ENCODE measurements around the gene PTPRN2.
"Not testable (repeated sequence)": the region's sequence is repeated elsewhere in the genome, so short reads cannot be mapped to it uniquely, and the experiment has no call there.

PTPRN2 gene

DNA sequence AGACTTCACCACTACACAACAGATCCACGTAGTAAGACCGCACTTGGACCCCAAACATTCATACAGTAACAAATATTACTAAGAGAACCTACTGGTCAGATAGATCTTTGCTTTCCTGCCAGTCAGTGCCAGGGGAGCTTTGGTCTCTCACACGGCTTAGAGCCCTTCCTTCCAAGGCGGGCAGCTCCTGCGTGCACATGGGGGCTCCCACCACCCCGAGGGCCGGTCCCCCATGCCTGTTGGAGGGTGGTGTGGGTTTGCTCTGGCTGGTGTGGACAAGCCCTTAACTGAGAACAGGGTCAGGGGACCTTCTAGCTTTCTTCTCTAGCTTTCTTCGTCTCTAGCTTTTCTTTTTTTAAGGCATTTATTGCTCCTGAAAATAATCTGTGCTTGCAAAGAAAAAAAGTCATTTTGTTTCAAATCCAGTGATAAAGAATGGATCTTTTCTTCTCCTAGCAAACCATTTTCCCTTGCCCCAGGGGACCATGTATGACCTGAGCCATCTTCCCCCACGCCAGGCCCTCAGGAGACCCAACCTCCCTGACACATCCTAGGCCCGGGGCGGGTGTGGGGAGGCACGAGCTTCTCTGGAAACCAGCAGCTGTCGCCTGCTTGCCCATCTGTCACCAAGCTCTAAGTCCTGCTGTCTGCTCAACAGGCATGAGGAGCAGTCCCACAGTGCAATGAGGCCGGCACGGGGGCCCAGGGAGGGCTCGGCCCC lies 591.1 kb downstream of the PTPRN2 start:
- DNase-seq = no peak

DNA sequence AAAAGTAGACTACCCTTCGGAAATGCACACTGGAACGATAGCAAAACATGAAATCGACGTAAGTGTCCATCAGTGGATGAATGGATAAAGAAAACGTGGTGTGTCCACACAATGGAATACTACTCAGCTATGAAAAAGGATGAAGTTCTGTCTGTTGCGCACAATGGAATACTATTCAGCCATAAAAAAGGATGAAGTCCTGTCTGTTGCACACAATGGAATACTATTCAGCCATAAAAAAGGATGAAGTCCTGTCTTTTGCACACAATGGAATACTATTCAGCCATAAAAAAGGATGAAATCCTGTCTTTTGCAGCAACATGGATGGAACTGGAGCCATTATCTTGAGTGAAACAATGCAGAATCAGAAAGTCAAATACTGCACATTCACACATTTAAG lies 591.8 kb downstream of the PTPRN2 start:
- DNase-seq = no peak

- no peak for DNase-seq
These were observed 593.3 kb downstream of the PTPRN2 start for GRCh38 chr7:157994319-157994718.

- DNase-seq = no peak
These were observed 594.1 kb downstream of the PTPRN2 start for GRCh38 chr7:157993406-157994105.

GRCh38 chr7:157992511-157993160 lies 595.0 kb downstream of the PTPRN2 start:
- DNase-seq = no peak

DNA sequence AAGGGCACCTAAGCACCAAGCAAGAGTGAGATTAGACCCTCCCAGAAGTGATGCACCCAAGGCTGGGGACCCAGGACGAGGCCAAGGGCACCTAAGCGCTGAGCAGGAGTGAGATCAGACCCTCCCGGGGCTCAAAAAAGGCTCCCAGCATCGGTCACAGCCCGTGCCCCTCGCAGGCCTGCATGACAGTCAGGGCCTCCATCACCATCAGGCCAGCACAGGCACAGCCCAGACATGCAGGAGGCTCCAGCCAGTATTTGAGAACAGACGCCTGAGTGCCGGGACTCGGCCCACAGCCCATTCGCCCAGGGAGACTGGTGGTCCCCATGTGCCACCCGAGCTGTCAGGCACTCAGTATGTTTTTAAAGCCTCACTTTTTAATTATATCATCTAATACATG lies 595.9 kb downstream of the PTPRN2 start:
- no peak for DNase-seq

GRCh38 chr7:157991351-157991750 lies 596.3 kb downstream of the PTPRN2 start:
- DNase-seq = no peak

DNA sequence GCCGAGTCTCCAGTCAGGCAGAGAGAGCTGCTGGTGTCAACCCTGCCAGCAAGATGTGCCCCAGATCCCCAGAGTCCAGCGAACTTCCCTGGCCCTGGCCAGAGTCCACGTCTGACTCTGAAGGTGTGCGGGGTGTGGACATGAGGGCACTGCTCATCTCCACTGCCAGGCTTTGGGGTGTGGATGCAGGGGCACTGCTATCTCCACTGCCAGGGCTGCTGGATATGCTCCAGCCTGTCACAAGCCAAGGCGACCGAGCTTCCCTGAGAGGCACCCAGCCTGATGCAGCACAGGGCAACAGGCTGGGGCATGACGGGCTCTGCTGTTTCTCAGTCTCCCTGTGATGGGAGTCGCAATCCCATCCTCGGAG lies 596.8 kb downstream of the PTPRN2 start:
- DNase-seq = no peak

DNA sequence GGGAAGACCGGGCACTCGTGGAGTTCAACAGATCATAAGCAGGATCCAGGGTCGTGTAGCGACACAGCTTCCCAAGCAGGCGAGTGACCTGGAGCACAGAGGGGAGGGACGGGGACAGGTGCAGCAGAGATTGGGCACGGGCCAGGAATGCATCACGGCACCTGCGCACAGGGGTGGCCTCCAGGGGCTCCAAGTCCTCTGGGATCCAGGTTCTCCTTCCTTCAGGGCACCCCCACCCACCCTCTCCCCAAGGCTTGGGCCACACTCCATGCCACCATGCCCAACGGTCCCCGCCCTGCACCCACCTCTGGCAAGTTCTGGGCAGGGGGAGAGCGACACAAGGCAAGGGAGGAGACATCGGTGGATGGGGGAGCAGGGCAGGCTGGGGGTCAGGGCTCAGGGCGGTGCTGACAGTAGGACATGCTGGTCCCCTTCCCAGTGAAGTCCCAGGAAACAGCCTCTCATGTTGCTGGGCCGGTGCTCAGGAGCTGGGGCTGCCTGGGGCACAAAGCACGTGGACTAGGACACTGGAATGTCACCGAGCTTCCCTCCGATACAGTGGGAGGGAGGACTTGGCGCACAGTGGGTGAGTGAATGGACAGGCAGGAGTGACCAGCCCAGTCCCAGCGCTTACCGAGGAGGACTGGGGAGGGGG lies 597.3 kb downstream of the PTPRN2 start:
- peak; percentile 22 for DNase-seq

GRCh38 chr7:157989589-157989988 lies 598.0 kb downstream of the PTPRN2 start:
- no peak for DNase-seq

- DNase-seq = no peak
These were observed 599.7 kb downstream of the PTPRN2 start for GRCh38 chr7:157987906-157988305.

- no peak for DNase-seq
These were observed 601.6 kb downstream of the PTPRN2 start for GRCh38 chr7:157986051-157986450.

GRCh38 chr7:157985636-157986035 lies 602.0 kb downstream of the PTPRN2 start:
- DNase-seq = no peak

GRCh38 chr7:157984423-157985163 lies 603.0 kb downstream of the PTPRN2 start:
- no peak for DNase-seq

- no peak for DNase-seq
These were observed 603.9 kb downstream of the PTPRN2 start for GRCh38 chr7:157983502-157984422.

- DNase-seq = no peak
These were observed 605.8 kb downstream of the PTPRN2 start for GRCh38 chr7:157981778-157982177.

DNA sequence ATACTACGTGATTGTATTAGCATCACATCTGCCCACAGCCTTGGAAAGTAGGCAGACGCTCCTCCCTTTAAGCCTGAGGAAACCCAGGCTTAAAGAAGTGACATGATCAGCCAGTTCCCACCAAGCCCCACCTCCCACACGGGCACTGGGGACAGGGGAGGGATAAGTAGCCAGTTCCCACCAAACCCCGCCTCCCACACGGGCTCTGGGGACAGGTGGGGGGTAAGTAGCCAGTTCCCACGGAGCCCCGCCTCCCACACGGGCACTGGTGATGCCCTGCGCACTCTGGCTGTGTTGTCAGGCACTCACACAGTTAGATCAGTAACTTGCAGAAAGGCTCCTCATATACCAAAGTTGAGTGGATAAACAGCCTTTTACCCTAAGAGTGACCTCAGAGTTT lies 606.8 kb downstream of the PTPRN2 start:
- no peak for DNase-seq

DNA sequence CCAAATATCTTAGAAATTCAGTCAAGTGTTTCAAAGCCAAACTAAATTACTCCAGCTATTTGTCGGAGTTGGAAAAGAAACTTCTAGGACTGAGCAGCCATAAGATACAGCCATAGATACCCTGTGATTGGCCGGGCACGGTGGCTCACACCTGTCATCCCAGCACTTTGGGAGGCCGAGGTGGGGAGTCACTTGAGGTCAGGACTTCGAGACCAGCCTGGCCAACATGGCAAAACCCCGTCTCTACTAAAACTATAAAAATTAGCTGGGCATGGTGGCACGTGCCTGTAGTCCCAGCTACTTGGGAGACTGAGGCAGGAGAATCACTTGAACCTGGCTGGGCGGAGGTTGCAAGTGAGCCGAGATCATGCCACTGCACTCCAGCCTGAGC lies 607.3 kb downstream of the PTPRN2 start:
- DNase-seq = not testable (repeated sequence)

- no peak for DNase-seq
These were observed 607.8 kb downstream of the PTPRN2 start for GRCh38 chr7:157979636-157980340.

GRCh38 chr7:157978766-157979165 lies 608.9 kb downstream of the PTPRN2 start:
- no peak for DNase-seq
